ENCODE results near the gene FUT9.

DNA sequence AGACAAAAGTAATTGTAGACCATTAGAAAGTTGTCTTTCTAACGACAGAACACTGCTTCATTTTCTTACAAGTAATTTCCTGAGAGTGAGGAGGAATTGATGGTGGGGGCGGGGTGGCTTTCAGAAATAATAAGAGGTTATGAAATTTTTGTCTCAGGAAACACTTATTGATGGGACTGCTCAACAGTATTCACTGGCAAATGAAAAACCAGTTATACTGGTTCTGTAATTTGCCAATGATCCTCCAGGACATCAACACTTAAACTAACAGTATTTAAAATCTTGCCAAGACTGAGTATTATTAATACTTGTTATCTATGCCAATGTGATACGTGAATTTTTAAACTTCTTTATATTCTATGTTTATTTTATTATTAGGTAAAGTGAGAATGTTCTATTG lies 41.8 kb upstream of the FUT9 start:
- TF ChIP-seq, protein P1, sequence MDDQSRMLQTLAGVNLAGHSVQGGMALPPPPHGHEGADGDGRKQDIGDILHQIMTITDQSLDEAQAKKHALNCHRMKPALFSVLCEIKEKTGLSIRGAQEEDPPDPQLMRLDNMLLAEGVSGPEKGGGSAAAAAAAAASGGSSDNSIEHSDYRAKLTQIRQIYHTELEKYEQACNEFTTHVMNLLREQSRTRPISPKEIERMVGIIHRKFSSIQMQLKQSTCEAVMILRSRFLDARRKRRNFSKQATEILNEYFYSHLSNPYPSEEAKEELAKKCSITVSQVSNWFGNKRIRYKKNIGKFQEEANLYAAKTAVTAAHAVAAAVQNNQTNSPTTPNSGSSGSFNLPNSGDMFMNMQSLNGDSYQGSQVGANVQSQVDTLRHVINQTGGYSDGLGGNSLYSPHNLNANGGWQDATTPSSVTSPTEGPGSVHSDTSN (IDR thresholded peaks at IDR 0.05): no peak
- no peak for TF ChIP-seq POLR2A (IDR thresholded peaks at IDR 0.05; ENCODE audit: low read length)

Measured in A549 (cell line).